Mesodermal cell (in vitro differentiated cells): ENCODE measurements around the gene KCNK16. TPM values are rescaled to one million over a fixed set of nuclear protein-coding genes. Genes with fewer than 3 reads are reported as not detected.

Experiments
- H3K27ac ChIP-seq: 2 replicates; pipeline ENCODE4 v1.7.0; 2013; ENCODE audit warnings: mild to moderate bottlenecking, low read depth, low read length, moderate library complexity; ENCODE audit not compliant: severe bottlenecking
- H3K36me3 ChIP-seq: 2 replicates; pipeline ENCODE4 v1.7.1; 2013; ENCODE audit warnings: mild to moderate bottlenecking, low read length, moderate library complexity; ENCODE audit not compliant: control insufficient read depth, insufficient read depth
- H3K4me1 ChIP-seq: one replicate; pipeline ENCODE4 v1.7.1; 2013; ENCODE audit warnings: mild to moderate bottlenecking, low read length; ENCODE audit not compliant: insufficient read depth, control insufficient read depth, poor library complexity, severe bottlenecking
- H3K4me3 ChIP-seq: 2 replicates; pipeline ENCODE4 v1.7.0; 2013; ENCODE audit warnings: low read length, control low read depth, mild to moderate bottlenecking; ENCODE audit not compliant: insufficient read depth, poor library complexity, severe bottlenecking; ENCODE audit errors: extremely low read depth
- H3K9me3 ChIP-seq: 2 replicates; pipeline ENCODE4 v1.7.1; 2013; ENCODE audit warnings: mild to moderate bottlenecking, low read length, moderate library complexity; ENCODE audit not compliant: control insufficient read depth
- WGBS, 2 experiments: methylation state at CpG; one replicate each; pipeline ENCODE4 v1.1.5; 2013; ENCODE audit warnings: missing lambda C conversion rate in 2 of 2; ENCODE audit not compliant: insufficient coverage in 2 of 2; 5-methylcytosine and 5-hydroxymethylcytosine counted together
- polyA plus RNA-seq, 2 experiments: library from polyadenylated mRNA; stranded (reverse); fragments of 50-300 nt; gene quantifications; one replicate each; pipeline ENCODE4 v1.2.3, GENCODE V29; 2013

Gene KCNK16
- polyA plus RNA-seq (2013, experiment 1 of 2), result not detected
- polyA plus RNA-seq (2013, experiment 2 of 2), result not detected

DNA sequence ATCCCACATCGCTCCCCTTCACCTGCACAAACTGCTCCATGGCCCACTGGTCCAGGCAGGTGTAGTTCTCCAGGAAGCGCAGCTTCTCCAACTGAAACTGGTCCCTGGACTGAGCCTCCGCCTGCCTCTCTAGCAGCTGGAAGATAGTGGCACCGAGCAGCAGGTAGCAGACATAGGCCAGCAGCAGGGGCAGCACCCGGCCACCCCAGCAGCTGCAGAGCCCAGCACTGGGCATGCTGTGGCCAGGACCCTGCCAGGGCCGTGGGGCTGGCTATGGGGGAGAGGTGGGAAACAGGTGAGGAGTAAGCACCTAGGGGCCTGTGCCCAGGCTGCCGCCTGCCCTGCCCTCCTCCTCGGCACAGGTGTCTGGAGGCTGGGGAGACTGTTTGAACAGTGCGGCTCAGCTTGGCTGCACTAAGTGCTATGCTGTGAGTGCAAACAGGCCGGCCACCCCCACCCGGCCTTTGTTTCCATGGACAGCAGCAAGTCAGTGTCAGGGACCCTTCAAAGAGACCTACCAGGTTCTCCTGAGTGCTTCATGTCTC lies at the start of gene KCNK16:
KCNK16 (minus strand) TSS at position 397 of the 545 bp plus-strand sequence; CDS start at position 235, 162 bp downstream.
- no peaks in the 10 kb centered on the region for H3K36me3 ChIP-seq
- no peaks in the 10 kb centered on the region for H3K9me3 ChIP-seq
- H3K4me3 ChIP-seq, result no peak within 1 kb of the TSS
- no peak within 1 kb of the TSS for H3K27ac ChIP-seq
- no peaks in the 10 kb centered on the region for H3K4me1 ChIP-seq
- WGBS, 2 experiments, result 87 to 90% methylated on average over 9 to 11 of the region's 11 CpGs

DNA sequence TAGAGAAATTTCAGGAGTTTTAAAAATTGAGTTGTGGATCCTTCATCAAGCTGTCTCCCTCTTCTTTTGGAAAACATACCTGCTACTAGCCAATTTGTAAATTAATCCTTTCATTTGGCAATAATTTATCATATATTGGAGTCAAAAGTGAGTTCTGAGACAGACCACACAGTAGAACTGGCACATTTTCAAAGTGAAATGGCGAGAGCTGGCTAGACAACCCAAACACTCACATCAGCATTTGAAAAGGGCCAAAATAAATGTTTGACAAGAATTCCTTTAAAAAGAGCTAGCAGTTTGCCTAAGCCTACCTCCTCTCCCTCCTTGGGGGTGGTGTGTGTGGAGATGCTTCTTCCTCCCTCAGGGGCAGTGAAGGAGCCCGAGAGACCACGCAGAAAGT lies 47.9 kb upstream of the KCNK16 start:
- H3K36me3 ChIP-seq, result no peaks in the 10 kb centered on the region
- no peak overlapping the region for H3K27ac ChIP-seq
- WGBS, 2 experiments, result no CpG with 5 or more reads among the region's 3 CpGs
- H3K4me1 ChIP-seq, result peaks cover 17% of the 10 kb centered on the region
- H3K9me3 ChIP-seq, result no peaks in the 10 kb centered on the region
- no peak overlapping the region for H3K4me3 ChIP-seq

DNA sequence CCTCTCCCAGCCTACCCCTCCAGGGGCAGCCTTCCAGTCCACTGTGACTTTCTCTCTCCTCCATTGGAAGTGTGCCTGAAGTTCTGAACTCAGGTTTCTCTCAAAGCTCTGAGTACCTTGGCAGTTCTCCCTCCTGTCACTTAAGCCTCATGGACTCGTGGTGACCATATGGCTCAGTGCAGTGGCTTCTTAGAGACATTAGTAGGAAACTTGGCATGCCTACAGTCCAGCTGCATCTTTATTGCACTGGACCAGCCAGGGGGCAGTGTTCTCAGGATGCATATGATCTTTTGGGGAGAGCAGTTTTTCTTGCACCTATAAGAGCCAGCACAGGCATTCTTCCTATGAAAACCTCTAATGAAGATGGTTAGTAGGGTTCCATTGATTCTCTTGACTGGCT lies 47.5 kb upstream of the KCNK16 start:
- Histone ChIP-seq H3K9me3 (no peaks in the 10 kb centered on the region), H3K4me3 (no peak overlapping the region), H3K36me3 (no peaks in the 10 kb centered on the region), H3K27ac (no peak overlapping the region), H3K4me1 (peaks cover 20% of the 10 kb centered on the region)
- WGBS, 2 experiments, result 82% methylated on average over 1 of the region's 1 CpG; no CpG with 5 or more reads in 1 of the 2 experiments

DNA sequence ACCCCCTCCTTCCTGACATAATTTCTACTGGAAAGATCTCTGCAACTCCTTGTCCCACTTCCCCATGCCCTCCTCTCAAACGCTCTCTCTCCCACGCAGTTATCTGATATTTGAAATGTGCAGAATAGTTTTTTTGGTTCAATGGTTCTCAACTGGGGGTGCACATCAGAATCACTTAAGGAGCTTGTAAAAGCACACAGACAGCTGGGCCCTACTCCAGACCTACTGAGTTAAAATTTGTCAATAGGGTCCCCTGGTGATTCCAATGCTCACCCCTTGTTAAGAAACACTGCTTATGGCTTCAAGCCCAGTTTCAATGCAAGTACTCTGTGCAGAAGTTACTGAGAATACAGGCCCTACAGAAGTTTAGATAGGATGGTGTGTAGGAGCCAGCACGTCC lies 45.2 kb upstream of the KCNK16 start:
- 84 to 100% methylated on average over 1 of the region's 3 CpGs for WGBS, 2 experiments

DNA sequence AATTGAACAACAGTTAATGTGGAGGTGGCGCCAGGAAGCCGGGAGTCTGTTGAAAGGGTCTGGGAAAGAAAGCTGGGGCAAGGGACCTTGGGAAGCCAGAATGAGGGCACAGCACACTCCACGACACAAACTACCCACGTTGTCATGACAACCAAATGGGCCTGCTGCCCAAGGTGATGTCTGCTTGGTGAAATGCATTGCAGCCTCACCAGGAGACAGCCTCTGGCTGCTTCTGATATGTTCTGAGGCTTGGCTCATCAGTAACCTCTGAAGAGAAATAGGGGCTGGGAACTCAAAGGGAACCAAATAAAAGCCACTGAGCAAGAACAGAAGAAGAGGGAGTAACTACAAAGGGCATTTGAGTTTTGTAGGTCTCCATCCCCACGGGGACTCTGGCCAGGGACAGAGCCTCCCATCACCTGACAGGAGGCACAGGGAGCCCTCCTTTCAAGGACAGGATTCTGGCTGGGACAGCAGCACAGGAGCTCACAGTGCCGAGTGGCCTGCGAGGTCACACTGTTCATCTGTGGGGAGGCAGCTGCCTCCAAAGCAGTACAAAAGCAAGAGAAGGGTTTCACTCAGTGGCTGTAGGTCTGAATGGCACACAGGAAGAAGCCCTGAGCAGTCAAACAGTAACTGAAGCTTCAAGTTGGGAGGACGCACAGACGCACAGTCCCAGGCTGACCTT lies 44.6 kb upstream of the KCNK16 start:
- Histone ChIP-seq H3K4me3 (no peak overlapping the region), H3K27ac (no peak overlapping the region), H3K9me3 (no peaks in the 10 kb centered on the region), H3K4me1 (peaks cover 20% of the 10 kb centered on the region), H3K36me3 (no peaks in the 10 kb centered on the region)
- 79 to 89% methylated on average over 5 to 8 of the region's 9 CpGs for WGBS, 2 experiments

More for the DNA sequence above, 45.2 kb upstream of the KCNK16 start:
- H3K4me1 ChIP-seq, result peaks cover 20% of the 10 kb centered on the region
- no peak overlapping the region for H3K27ac ChIP-seq
- no peaks in the 10 kb centered on the region for H3K36me3 ChIP-seq
- H3K9me3 ChIP-seq, result no peaks in the 10 kb centered on the region
- H3K4me3 ChIP-seq, result no peak overlapping the region

DNA sequence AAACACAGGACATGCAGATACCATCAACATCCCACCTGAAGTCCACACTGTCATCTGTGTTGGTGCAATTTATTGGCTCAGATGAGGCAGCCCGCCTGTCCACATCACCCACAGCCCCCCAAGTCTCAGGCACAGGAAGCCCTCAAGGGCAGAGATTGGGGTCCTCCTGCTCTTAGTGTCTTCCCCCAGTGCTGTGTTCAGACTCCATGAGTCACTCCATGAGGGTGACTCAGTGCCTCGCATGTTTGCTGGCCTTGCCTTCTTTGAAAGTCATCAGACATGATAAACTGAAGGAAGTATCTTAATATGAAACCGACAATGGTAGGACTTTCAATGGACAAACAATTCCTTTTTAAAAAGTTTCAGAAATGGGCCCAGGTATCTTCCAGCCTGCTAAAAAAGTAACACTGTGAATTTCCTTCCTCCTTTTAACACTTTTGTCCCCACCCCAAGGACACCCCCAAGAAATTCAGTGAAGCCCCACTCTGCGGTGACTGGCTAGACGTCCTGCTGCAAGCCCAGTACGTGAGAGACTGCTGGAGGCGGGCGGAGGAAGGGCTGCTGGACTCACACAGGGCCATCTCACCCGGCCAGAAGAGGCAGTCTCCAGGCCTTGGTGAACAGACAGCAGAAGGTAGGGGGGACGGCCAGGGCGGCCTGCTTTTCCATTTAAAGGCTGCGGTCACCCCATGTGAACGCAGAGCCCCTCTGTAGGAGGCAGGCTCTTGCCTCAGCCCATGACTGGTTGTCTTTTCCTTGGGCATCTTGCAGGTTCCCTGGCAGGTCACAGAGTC lies 43.0 kb upstream of the KCNK16 start:
- peaks cover 20% of the 10 kb centered on the region for H3K4me1 ChIP-seq
- peak overlapping the region; percentile 6 for H3K27ac ChIP-seq
- H3K4me3 ChIP-seq, result no peak overlapping the region
- WGBS, 2 experiments, result 78 to 85% methylated on average over 10 to 12 of the region's 13 CpGs
- no peaks in the 10 kb centered on the region for H3K9me3 ChIP-seq
- no peaks in the 10 kb centered on the region for H3K36me3 ChIP-seq

DNA sequence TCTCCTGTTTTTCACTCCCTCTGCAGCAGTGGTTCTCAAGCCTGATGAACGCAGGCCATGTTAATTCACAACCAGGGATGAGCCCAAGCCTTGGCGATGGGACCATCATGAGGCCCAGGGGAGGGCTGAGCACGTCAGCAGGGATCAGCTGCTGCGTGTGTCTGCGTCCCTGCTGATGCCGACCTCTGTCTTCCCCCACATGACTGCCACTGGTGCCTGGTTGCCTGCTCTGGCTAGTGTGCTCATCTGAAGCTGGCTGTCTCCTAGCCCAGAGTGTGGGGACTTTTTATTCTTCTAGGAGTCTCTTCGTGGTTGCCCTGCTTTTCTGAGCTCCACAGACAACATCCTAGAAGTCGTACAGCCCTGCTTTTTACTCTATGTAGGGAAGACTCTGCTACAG lies 40.8 kb upstream of the KCNK16 start:
- Histone ChIP-seq H3K27ac (no peak overlapping the region), H3K4me1 (peaks cover 20% of the 10 kb centered on the region), H3K36me3 (no peaks in the 10 kb centered on the region), H3K9me3 (no peaks in the 10 kb centered on the region), H3K4me3 (no peak overlapping the region)
- 92 to 94% methylated on average over 3 to 7 of the region's 8 CpGs for WGBS, 2 experiments

DNA sequence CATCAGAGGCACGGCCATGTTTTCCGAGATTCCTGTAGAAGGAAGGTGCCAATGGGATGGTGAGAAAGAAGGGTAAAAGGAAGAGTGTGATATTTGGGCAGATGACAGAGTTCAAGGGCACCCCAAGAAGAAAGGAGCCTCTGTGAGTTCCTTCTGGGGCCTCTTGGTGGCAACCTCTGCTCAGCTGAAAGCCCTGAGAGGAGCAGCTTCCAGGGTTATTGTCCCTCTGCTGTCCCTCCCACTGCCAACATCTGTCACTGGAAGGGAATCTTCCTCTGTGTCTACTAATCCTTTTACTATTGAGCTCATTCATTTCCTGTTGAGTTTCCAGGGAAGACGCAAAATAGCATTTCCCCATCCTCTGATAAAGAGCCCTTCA lies 40.0 kb upstream of the KCNK16 start:
- WGBS, 2 experiments, result 66 to 88% methylated on average over 1 to 3 of the region's 3 CpGs
- Histone ChIP-seq H3K4me1 (peaks cover 19% of the 10 kb centered on the region), H3K4me3 (no peak overlapping the region), H3K36me3 (no peaks in the 10 kb centered on the region), H3K27ac (no peak overlapping the region), H3K9me3 (no peaks in the 10 kb centered on the region)

DNA sequence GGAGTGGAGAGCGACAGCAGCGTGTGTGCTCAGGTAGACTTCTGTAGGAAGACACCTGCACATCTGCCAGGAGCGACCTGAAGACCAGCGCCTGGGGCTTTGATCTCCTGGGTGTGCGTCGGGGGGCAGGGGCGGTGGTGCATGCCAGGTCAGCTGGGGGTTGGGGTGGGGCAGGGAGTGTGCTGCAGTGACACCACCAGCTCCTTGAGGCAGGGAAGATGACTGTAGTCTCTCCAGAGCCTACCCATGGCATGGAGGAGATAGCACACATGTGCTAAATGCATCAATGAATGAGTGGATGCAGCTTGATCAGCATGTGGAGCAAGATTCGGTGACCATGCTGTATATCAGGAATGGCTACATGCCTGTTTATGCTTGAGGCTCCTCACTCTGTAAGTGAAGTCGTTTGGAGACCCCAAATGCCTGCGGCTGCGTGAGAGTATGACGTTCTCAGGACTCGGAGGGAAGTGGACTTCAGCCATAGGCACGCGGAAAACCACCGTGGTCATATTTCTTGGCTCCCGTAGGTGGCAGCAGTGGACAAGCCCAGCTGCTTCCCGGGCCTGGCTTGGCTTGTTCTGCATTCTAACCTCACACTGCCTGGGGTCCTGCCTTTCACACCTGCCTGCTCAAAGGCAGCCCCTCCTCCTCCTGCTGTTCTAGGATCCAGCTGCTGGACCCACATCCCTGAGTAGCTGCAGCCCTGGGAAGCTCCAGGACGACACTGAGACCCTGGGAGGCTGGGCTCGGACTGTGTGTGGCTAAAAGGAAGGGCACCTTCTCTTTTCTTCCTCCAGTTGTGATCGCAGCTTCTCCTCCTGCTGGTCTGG lies 39.4 kb upstream of the KCNK16 start:
- H3K9me3 ChIP-seq, result no peaks in the 10 kb centered on the region
- no peaks in the 10 kb centered on the region for H3K36me3 ChIP-seq
- 29 to 41% methylated on average over 17 to 20 of the region's 21 CpGs for WGBS, 2 experiments
- no peak overlapping the region for H3K4me3 ChIP-seq
- peaks cover 14% of the 10 kb centered on the region for H3K4me1 ChIP-seq
- H3K27ac ChIP-seq, result no peak overlapping the region

DNA sequence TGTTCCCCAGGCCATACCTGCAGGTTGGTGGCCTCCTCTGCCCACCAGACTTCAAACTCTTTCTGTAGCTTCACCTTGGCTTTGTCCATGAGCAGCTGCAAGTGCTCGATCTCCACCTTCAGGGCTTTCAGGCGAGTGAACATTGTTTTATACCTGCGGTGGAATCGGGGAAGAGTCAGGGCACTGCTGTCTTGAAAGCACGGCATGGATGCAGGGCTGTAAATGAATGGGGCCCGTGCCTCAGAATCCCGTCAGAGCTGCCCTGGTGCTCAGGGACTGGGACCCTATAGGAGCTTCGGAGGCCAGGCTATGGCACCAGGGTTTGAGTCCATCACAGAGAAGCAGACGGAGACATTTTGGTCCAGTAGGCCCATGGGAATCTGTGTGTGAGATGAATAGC lies 37.9 kb upstream of the KCNK16 start:
- no peaks in the 10 kb centered on the region for H3K9me3 ChIP-seq
- no peak overlapping the region for H3K27ac ChIP-seq
- H3K4me3 ChIP-seq, result no peak overlapping the region
- WGBS, 2 experiments, result 88 to 89% methylated on average over 8 to 9 of the region's 9 CpGs
- peaks cover 4% of the 10 kb centered on the region for H3K4me1 ChIP-seq
- H3K36me3 ChIP-seq, result no peaks in the 10 kb centered on the region
